ENCODE data around the gene SURF6. TPM values are rescaled to one million over a fixed set of nuclear protein-coding genes. Genes with fewer than 3 reads are reported as not detected.

The SURF6 gene
- total and polyA plus RNA-seq, 2 of the 8 experiments (the other 6 are each of a cell fraction or from before 2014, with no cell fraction given): 6.1 to 23.7 TPM

GRCh38 chr9:133347985-133348717 is 12.2 kb upstream of the SURF6 start, which contains the start of the genes MED22 and RPL7A (continued):
- TF ChIP-seq CHD7 (IDR thresholded peaks at IDR 0.05; ENCODE audit: insufficient replicate concordance, low read length) (no peak), CTBP2 (IDR thresholded peaks at IDR 0.05; ENCODE audit: borderline replicate concordance, insufficient read depth, insufficient read length, low read length) (no peak), RNF2 (IDR thresholded peaks at IDR 0.05; ENCODE audit: borderline replicate concordance, low read depth, low read length, missing control alignments, poor library complexity, severe bottlenecking) (no peak), TCF12 (IDR thresholded peaks at IDR 0.05; ENCODE audit: low read depth, low read length) (0 out of 2 replicates have a peak, but pooled peaks have one; percentile 25), BRCA1 (IDR thresholded peaks at IDR 0.05; ENCODE audit: low read depth, low read length) (peak; percentile 92), POU5F1 (IDR thresholded peaks at IDR 0.05; ENCODE audit: low read depth, low read length) (no peak), CTCF (IDR thresholded peaks at IDR 0.05; ENCODE audit: control extremely low read depth in 1 of 3, insufficient read depth in 1 of 3, low read depth in 1 of 3, low read length in 3 of 3) (no peak)
